ENCODE results near the gene ZBTB21. TPM values are rescaled to one million over a fixed set of nuclear protein-coding genes. Genes with fewer than 3 reads are reported as not detected.
A peak's percentile ranks its signal among the peaks of the same experiment; 100 is the strongest.

The ZBTB21 gene
- total and polyA plus RNA-seq, 2 of the 4 experiments (the other 2 are of a cell fraction) = 6.8 to 12.0 TPM

- in situ Hi-C loops (cut with MboI; ENCODE audit: low sequenced_read_pairs) = no loop called here
- no peaks in the 10 kb centered on the region for H3K36me3 ChIP-seq (ENCODE audit: control insufficient read depth, insufficient read depth, low read length)
- peak overlapping the region; percentile 53 for H3K9ac ChIP-seq (ENCODE audit: low read depth, low read length)
- H3K14ac ChIP-seq (replicated peaks; ENCODE audit: low read depth, low read length) = peak overlapping the region; percentile 91
- H3K4me2 ChIP-seq (ENCODE audit: low read depth, low read length) = peak overlapping the region; percentile 32; the same call in 1 of the 2 replicates
- no peaks in the 10 kb centered on the region for H4K20me1 ChIP-seq (ENCODE audit: insufficient read depth, low read length)
- H3K9me1 ChIP-seq (ENCODE audit: insufficient read depth, low read length) = peaks cover 17% of the 10 kb centered on the region
- peak overlapping the region; percentile 98 for H2BK20ac ChIP-seq (ENCODE audit: low read depth, low read length)
- peak overlapping the region; percentile 97 for H3K27ac ChIP-seq (ENCODE audit: insufficient read depth, low read length)
- peak overlapping the region; percentile 99 for H2BK120ac ChIP-seq (ENCODE audit: low read depth, low read length)
- peak overlapping the region; percentile 97 for H2BK5ac ChIP-seq (ENCODE audit: low read depth, low read length, poor library complexity, severe bottlenecking)
- H3K56ac ChIP-seq (ENCODE audit: extremely low read depth, insufficient read depth, low read length) = peak overlapping the region; percentile 96
- peak overlapping the region; percentile 93 for H3K18ac ChIP-seq (ENCODE audit: low read depth, low read length)
- peaks cover 0 to 3% of the 10 kb centered on the region in 2 experiments; a peak in 2 of 4 replicates for H3K79me1 ChIP-seq (ENCODE audit: low read depth in 1 of 2, low read length in 2 of 2)
- H3K23ac ChIP-seq (ENCODE audit: low read depth, low read length) = peak overlapping the region; percentile 93
- H3K9me3 ChIP-seq (ENCODE audit: control insufficient read depth, insufficient read depth, low read length) = no peaks in the 10 kb centered on the region; the same call in 1 of the 2 replicates
- peak overlapping the region; percentile 6; the same call in 1 of the 2 replicates for H3K4me3 ChIP-seq (ENCODE audit: insufficient read depth, low read depth, low read length)
- peak overlapping the region; percentile 92; the same call in 2 of the 3 replicates for H2BK15ac ChIP-seq (ENCODE audit: low read depth, low read length)
- H2AK5ac ChIP-seq (ENCODE audit: low read depth, low read length) = peak overlapping the region; percentile 100
- H3K27me3 ChIP-seq (ENCODE audit: control insufficient read depth, insufficient read depth, low read length) = no peaks in the 10 kb centered on the region
- peak overlapping the region; percentile 88 for H4K5ac ChIP-seq (ENCODE audit: low read depth, low read length)
- H3K4me1 ChIP-seq (ENCODE audit: control insufficient read depth, insufficient read depth, low read length) = peaks cover 26% of the 10 kb centered on the region
- ATAC-seq (ENCODE audit: low read depth) = no peak
- dilution Hi-C loops (cut with HindIII; ENCODE audit: low sequenced_read_pairs, unreplicated experiment) = no loop called here
- intact Hi-C loops (cut with micrococcal nuclease) = no loop called here
- DNase-seq = no peak
- WGBS, 2 experiments (ENCODE audit: extremely low coverage in 2 of 2, insufficient read length in 1 of 2) = 89% methylated on average over 5 of the region's 7 CpGs; no CpG with 5 or more reads in 1 of the 2 experiments
- H4K91ac ChIP-seq (ENCODE audit: insufficient read depth, low read depth, low read length) = peak overlapping the region; percentile 99
- ChIA-PET CTCF (interaction anchor here (1.4 to 1.7 kb wide), 2 partner anchors 35 to 66 kb away, joined by 3 to 8 read pairs; no protein-coding TSS in a partner anchor), POLR2A (ENCODE audit: unreplicated experiment) (no interaction called here)
- TF ChIP-seq BHLHE40 (IDR thresholded peaks at IDR 0.05; ENCODE audit: low read depth, low read length) = no peak
- TF ChIP-seq USF2 (IDR thresholded peaks at IDR 0.05; ENCODE audit: low read depth, low read length) = no peak
- no peak for TF ChIP-seq MXI1 (IDR thresholded peaks at IDR 0.05; ENCODE audit: borderline replicate concordance, low read depth, low read length)
- TF ChIP-seq RAD21 (IDR thresholded peaks at IDR 0.05; ENCODE audit: low read length) = no peak
- TF ChIP-seq MAZ (IDR thresholded peaks at IDR 0.05; ENCODE audit: borderline replicate concordance, low read depth, low read length) = no peak
- no peak; the same call in 1 of the 2 replicates for TF ChIP-seq POLR2A (IDR thresholded peaks at IDR 0.05; ENCODE audit: low read depth, low read length)
- TF ChIP-seq CTCF (conservative IDR thresholded peaks at IDR 0.05; ENCODE audit: low read depth, low read length) = no peak
- no peak for TF ChIP-seq CEBPB (IDR thresholded peaks at IDR 0.05; ENCODE audit: low read depth, low read length)
- TF ChIP-seq FOS (IDR thresholded peaks at IDR 0.05; ENCODE audit: low read depth, low read length) = no peak
- no peak for TF ChIP-seq CHD1 (IDR thresholded peaks at IDR 0.05; ENCODE audit: low read depth, low read length)
- TF ChIP-seq NFE2L2 (IDR thresholded peaks at IDR 0.05; ENCODE audit: low read depth, low read length) = no peak
- TF ChIP-seq RCOR1 (IDR thresholded peaks at IDR 0.05; ENCODE audit: insufficient replicate concordance, low read length) = no peak
- no peak for TF ChIP-seq RFX5 (IDR thresholded peaks at IDR 0.05; ENCODE audit: low read depth, low read length)
- TF ChIP-seq MAFK (IDR thresholded peaks at IDR 0.05; ENCODE audit: low read depth, low read length) = no peak
- no peak for TF ChIP-seq SMC3 (IDR thresholded peaks at IDR 0.05; ENCODE audit: low read depth, low read length)
- TF ChIP-seq ELK1 (IDR thresholded peaks at IDR 0.05; ENCODE audit: borderline replicate concordance, low read depth, low read length) = no peak
- no TSS peak for BruUV-seq (replicated peaks)
- no peak overlapping the region for H2AFZ ChIP-seq (replicated peaks; ENCODE audit: low read length, poor library complexity)
- peak overlapping the region; percentile 77 for H2AK9ac ChIP-seq (replicated peaks; ENCODE audit: low read depth, low read length, poor library complexity)
- peak overlapping the region; percentile 75 to 97 for H4K8ac ChIP-seq (ENCODE audit: low read depth in 2 of 2, low read length in 2 of 2)
- peak overlapping the region; percentile 99 for H3K4ac ChIP-seq (ENCODE audit: low read depth, low read length)
Measured at GRCh38 chr21:42041246-42041645, 31.1 kb upstream of the ZBTB21 start.
